Limb (tissue), 2 donors: ENCODE data around the gene NAPA.

Experiments
- DNase-seq, 2 donors: peaks; one replicate each; pipeline ENCODE4 v3.0.0-alpha.2; 2016; ENCODE audit errors: extremely low spot score in 2 of 2

The NAPA gene

DNA sequence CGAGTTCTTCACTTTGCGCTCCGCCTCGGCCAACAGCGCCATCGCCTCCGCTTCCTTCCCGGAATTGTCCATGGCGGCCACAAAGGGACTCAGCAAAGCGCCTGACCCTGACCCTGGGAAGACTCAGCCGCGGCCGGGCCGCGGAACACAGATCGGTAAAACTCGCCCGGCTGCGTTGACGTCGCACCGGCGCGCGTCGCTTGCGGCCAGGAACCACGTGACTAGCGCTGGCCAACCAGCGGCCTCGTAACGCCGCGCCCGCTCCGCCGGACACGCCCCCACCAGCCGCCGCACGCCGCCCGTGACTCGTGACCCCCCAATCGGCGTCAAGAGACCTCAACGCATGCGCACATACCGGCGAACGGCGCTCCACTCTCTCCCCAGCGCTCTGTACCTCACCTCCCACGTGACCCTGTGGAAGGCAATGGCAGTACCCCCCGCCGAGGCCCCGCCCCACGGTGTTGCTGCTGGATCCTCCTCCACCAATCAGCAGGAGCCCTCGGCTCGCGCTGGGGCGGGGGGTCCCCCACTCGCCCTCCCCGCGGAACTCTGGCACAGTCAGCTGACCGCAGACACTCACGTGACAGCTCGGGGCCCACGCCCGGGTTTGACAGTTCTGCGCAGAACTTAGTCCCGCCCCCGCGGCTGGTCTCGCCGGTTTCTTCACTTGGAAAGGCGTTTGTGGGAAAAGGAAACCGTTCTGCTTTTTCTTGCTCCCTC, at the start of gene NAPA:
NAPA (minus strand) TSS at position 195 of the 720 bp plus-strand sequence; CDS start at position 72, 123 bp downstream.
- DNase-seq = peak; percentile 100

DNA sequence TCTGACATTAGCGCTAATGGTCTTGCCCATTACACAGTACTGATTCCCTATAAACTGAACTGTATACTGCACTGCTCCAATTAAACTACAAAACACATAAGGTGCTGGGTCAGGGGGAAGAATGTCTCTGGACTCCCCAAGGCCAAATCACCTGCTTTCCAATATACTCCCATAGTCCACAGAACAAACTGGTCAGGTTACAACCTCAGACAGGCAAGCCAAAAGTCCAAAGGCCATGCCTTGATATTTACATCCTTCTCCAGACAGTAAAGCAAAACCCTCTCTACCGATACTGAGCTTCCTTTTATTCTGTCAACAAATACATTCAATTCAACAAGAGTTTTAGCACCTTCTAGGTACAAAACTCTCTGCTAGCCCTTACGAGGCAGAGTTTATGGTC, 49.2 kb upstream of the NAPA start:
- no peak for DNase-seq

DNA sequence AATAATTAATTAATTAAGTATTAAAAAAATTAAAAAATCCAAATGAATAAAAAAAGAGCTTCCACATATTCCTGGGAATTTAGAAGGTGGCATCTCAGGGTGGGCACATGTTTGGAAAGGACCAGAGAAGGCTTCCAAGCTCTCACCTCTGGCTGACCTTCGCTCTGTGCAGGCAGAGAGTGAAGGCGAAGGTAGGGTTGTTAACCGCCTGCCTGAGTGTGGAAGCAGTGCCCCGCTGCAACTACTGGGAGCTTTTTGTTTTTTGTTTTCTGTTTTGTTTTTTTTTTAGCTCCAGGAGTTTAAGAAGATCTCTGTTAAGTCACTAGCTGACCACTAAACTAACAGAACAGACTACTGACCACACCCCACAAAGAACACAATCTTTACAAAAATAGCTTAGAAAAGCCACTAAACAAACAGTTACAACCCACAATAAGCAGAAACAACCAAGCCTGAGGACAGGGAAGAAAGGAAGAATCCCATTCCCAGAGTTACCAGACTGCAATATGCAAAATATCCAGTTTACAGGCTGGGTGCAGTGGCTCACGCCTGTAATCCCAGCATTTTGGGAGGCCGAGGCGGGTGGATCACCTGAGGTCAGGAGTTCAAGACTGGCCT, 46.7 kb upstream of the NAPA start:
- no peak for DNase-seq

DNA sequence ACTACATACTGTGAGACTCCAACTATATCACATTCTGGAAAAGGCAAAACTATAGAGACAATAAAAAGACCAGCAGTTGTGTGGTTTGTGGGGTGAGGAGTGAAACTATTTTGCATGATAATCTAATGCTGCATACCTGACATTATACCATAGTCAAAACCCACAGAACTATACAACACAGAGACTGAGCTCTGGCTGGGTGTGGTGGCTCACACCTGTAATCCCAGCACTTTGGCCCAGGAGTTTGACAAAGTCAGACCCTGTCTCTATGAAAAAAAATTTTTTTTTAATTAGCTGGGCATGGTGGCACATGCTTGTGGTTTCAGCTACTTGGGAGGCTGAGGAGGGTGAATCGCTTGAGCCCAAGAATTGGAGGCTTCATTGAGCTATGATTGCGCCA, 46.1 kb upstream of the NAPA start:
- DNase-seq = no peak

DNA sequence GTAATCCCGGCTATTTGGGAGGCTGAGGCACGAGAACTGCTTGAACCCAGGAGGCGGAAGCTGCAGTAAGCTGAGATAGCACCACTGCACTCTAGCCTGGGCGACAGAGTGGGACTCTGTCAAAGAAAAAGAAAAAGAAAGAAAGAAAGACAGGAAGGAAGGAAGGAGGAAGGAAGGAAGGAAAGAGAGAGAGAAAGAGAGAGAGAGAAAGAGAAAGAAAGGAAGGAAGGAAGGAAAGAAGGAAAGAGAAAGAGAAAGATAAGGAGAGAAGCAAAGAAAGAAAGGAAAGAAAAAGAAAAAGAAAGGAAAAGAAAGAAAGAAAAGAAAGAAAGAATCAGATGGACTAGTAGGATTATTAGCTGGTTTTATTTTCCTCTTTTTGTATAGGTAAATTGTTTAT, 35.3 kb upstream of the NAPA start:
- DNase-seq = no peak

DNA sequence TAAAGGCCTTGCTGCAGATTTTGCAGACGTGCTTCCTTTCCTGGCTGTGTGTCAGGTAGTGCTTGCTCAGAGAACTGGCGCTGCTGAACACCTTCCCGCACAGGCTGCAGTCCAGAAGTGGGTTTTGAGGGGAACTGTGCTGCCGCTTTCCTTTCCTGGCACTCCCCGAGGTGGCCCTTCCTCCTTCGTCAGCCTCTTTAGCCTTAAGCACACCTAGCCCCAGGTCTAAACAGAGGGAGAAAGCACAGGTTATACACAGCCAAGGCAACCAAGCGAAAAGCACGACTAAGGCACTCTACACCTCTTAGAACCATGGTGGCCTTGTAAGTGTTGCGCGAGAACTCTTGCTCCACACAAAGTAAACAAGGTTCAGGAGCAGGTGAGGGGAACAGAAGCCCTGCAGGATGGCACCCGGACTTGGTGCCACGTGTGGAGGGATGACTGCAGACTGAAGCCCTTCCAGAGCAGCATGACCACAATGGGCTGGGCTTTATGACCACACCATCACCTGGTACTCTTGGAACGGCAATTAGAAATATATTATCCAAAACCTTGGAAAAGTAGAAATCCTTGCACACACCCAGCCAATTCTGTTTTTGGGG, 34.5 kb upstream of the NAPA start:
- no peak for DNase-seq

DNA sequence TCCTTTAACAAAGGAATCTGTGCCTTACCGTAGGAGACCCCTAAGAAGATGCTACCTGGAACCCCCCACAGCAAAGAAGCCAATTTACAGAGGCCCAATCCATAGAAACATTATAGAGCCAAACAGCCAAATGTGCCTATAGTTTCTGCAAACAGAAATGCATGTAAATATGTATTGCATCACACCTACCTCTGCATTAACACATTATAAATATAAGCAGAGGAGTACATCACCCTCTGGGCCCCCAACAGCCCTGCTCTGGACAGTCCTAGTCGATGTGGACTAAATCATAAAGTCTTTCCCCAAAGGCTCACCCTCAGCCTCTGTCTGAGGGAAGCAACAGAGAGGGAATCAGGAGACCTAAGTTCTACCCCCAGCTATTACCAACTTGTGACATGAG, 32.3 kb upstream of the NAPA start:
- DNase-seq = no peak

DNA sequence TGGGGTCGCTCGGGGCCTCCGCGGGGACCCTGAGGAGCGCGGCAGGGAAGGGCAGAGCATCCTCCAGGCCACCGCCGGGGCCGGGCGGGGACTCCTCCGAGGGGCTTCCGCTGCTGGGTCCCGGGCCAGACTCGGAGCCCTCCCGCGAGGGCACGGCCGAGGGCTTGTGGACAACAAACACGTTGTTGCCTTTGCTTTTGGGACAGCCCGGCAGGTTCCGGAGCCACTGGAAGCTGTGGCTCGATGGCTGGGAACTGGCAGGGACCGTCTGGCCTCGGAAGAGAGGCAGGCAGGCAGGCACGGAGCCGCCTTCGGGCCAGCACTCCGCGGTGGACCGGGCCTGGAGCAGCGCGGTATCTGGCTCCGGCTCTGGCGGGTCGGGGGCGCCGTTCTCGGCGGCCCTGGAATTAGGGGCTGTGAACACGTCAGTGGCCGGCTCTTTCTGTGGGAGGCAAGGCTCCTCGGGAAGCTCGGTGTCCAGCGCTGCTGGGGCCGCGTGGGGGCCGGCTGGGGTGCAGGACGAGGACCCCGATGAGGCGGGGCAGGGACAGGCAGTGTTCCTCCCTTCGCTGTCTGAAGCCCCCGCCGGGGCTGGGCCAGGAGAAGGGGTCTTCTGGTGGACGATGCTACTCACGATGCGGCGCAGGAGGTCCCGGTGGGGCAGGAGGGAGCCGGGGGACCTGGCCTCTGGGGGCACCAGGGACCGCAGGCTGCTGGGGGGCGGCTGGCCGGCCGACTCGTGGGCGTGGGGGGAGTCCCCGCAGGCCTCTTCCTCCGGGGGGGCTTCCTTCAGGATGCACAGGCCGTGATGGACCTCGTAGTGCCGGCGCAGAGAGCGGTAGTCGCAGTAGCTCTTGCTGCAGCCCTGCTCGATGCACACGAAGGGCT, 30.4 kb upstream of the NAPA start:
- no peak for DNase-seq

DNA sequence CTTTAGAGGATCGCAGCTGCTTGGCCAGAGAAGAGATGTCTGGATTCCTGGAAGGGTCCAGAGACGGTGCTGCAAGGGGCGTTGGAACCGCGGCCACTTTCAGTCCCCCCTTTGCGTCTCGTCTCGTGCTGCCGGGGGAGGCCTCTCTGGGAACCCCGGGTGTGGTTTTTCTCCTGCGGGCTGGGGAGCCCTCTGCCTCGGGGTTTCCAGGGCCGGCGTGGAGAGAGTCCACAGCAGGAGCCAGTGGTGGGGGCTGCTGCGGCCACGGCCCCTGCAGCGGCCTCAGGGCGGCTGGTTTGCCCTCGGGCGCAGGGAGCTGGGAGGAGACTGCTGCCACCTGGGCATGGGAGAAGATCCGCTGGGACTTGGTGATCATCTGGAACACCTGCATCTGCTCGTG, 29.6 kb upstream of the NAPA start:
- DNase-seq = no peak

DNA sequence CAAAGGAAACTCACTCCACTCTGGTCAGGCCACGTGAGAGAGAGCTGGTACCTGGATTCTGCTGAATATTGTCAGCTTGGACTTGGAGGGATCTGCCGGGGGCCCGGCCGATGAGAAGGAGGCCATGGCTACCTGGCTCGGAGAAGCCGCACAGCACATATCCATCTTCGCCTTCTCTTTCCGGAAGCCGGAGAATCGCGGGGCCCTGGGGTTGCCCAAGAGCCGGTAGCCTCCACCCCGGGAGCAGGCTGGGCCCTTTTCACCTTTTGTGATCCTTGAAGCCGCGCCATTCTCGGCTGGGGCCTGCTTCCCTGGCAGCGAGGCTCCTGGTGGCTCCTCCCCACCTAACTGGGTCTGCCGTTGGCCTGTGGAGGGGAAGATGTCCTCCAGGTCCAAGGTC, 29.2 kb upstream of the NAPA start:
- no peak for DNase-seq

DNA sequence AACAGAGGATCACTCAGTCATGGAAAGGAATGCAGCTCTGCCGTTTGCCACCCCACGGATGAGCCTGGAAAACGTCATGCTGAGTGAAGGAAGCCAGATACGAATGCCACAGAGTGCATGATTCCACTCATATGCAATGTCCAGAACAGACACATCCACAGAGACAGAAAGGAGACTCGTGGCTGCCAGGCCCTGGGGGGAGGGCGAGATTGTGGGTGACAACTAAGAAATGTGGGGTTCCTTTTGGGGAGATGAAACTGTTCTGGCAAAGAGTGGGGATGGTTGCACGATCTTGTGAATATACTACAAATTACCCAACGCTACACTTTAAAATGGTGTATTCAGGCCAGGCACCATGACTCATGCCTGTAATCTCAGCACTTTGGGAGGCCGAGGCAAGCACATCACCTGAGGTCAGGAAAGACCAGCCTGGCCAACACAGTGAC, 27.2 kb upstream of the NAPA start:
- no peak for DNase-seq

DNA sequence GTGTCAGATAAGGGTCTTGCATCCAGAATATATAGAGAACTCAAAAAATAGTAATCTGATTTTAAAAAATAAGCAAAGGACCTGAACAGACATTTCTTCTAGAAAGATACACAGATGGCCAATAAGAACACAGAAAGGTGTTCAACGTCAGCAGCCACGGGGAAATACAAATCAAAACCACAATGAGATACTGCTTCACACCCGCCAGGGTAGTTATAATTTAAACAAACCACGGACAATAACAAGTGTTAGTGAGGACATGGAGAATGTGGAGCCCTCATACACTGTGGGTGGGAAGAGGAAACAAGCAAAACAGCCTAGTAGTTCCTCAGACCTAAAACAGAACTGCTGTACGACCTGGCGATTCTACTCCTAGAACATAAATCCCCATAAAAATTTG, 26.7 kb upstream of the NAPA start:
- no peak for DNase-seq

DNA sequence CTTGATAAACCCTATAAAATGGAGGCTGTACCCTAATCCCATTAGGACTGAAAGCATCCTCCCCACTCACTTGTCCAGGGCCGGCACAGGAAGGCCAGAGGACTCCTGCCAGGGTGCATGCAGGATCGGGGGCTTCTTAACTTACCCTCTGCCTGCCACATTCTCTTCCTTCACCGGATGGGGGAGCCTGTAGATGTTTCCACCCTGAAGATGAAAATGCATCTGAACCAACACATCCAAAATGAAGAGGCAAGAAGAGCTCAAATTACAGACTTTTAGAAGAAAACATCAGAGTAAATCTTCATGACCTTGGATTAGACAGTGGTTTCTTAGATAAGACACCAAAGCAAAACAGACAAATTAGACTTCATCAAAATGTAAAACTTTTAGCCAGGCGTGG, 25.9 kb upstream of the NAPA start:
- DNase-seq = no peak

DNA sequence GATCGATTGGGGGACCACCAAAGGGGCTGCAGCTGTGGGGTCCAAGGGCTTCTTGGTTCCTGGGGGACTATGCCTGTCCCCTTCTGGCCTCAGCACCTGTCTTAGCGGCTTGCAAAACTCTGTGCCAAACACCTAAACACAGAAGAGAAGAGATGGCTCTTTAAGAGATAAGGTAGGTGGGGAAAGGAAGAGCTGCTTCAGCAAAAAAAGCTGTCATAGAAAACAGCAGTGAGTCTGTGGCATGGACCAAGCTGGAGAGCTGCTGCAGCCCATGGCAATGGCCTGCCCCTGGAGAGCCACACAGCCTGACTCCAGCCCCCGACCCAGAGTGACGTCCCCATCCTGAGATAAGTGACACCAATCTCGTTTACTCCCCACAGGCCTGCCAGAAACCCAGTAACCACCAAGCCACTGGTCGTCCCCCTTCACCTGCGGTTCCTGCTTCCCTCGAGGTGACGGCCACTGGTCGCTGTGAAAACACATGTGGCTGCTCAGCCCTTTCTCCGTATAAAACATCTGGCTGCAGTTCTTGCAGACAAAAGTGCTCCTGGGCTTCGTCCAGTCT, 25.0 kb upstream of the NAPA start:
- DNase-seq = no peak

DNA sequence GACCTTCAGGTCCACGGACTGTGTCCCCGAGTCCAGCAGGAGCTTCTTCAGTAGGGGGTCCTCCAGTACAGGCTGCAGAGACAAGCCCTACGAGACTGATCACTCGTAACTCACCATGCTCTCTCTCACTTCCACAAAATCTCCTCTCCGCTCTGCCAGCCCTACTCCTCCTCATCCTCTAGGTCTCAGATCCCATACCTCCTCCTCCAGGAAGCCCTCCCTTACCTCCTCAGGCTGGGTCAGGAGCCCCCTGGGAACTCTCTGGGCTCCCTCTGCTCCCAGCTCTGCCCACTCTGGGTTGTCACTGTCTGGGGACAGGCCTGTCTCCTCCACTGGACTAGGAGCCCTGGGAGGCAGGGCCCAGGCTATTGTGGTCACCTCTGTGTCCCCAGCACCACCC, 23.9 kb upstream of the NAPA start:
- no peak for DNase-seq

DNA sequence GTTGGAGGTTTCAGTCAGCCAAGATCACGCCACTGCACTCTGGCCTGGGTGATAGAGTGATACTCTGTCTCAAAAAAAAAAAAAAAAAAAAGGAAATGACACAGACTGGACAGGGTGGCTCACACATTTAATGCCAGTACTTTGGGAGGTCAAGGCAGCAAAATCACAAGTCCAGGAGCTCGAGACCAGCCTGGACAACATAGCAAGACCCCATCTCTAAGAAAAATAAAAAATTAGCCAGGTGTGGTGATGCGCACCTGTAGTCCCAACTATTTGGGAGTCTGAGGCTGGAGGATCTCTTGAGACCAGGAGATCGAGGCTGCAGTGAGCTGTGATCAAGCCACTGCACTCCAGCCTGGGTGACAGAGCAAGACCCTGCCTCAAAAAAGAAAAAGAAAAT, 22.6 kb upstream of the NAPA start:
- DNase-seq = no peak

DNA sequence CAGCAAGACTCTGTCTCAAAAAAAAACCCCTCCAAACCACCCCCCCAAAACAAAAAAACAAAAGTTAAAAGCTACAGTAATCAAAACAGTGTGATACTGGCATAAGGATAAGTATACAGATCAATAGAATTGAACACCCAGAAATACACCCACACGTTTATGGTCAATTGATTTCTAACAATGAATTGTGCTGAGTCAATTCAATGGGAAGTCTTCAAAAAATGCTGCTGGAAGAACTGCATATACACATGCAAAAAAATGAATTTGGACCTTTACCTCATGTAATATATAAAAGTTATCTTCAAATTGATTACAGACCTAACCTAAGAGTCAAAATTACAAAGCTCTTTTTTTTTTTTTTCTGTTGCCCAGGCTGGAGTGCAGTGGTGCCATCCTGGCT, 19.8 kb upstream of the NAPA start:
- DNase-seq = no peak

DNA sequence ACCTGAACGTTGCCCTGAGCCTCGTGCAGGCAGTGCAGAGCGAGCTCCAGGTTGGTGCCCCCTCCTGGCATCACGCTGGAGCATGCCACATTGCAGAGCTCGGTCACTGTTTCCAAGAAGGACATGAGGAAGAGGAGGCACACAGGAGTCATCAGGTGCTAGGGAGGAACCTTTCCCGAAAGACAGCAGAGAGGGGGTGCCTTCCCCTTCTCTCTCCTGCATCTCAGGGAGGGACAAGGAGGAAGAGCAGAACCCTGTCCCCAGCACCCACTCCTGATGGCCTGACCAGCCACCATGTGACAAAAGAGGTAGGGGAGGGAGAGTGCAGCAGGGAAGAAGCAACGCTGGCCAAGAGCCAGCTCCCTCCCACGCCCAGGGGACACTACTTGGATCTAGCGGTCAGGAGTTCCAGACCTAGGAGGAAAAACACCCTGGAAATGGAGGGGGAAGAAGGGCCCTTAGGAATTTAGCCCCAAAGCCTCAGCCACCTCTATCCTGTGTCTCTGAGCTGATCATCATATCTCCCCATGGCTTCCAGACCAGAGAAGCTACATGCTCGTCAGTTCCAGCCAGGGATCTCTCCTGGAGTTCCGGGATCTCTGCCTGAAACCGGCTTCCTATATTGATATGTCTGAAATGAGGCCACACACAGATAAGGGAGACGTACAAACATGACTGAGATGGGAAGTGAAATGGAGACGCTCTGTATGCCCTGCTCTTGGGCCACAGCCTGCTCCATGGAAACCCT, 17.0 kb upstream of the NAPA start:
- no peak for DNase-seq

DNA sequence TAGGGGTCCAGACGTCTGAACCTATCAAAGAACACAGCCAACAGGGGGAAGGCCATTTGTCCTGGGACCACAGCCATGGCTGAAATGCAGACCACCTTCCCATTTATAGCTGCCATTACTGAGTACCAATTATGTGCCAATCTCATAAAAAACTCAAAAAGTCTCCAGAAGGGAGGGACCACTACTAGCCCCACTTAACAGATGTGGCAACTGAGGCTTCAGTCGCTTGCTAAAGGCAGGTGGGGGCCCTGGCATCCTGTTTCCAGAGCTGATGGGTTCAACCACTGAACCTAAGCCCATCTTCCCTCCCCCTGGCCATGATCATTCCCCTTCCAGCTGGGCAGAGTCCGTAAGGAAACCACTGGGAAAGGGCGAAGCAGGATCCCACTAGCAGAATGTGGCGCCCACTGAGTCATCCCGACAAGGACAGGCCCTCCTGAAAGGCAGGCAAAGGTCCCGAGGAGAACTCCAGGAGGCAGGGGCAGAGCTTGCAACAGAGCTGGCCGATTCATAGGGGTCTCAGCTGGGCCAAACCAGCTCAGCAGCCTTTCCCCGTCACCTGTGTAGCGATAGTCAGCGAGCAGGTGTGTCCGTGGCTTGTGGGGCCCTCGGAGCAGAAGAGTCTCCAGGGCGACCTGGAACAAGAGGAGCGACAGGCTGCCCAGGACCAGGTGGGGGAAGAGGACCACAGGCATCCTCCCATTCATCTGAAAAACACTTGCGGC, 14.3 kb upstream of the NAPA start:
- no peak for DNase-seq

DNA sequence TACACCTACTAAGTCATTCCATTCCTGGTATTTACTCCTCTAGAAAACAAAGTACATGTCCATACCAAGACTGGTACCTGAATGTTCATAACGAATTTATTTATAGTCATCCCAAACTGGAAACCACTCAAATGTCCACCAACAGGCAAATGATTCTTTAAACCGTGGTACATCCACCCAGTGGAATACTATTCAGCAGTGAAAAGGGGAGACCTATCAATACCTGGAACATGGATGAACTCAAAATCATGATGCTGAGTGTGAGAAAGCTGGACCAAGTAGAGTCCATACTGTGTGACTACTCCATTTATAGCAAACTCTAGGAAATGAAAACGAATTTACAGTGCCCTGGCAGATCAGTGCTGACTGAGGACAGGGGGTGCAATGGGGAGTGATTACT, 11.9 kb upstream of the NAPA start:
- no peak for DNase-seq
